ENCODE results near the gene GALK2. TPM values are rescaled to one million over a fixed set of nuclear protein-coding genes. Genes with fewer than 3 reads are reported as not detected.
"Not testable (repeated sequence)": the region's sequence is repeated elsewhere in the genome, so short reads cannot be mapped to it uniquely, and the experiment has no call there.

Gene GALK2
- total and polyA plus RNA-seq, 2 donors, result 13.9 to 35.0 TPM

GRCh38 chr15:49178497-49178896 is 8.4 kb downstream of the GALK2 start:
- peaks cover 0 to 5% of the 10 kb centered on the region in 2 donors for H3K36me3 ChIP-seq (ENCODE audit: control insufficient read depth in 2 of 2, insufficient read depth in 2 of 2, low read length in 1 of 2)
- WGBS, result 97% methylated on average over 7 of the region's 7 CpGs
- H3K4me3 ChIP-seq (ENCODE audit: low read length in 2 of 2), result no peak overlapping the region
- no peak for DNase-seq (ENCODE audit: low read depth in 6 of 9, low spot score in 9 of 9)
- H3K27ac ChIP-seq (ENCODE audit: low read depth in 1 of 2, low read length in 1 of 2), result no peak overlapping the region
- H3K4me1 ChIP-seq (ENCODE audit: control insufficient read depth in 2 of 2, insufficient read depth in 2 of 2, low read length in 2 of 2), result no peaks in the 10 kb centered on the region
- H3K27me3 ChIP-seq (ENCODE audit: control insufficient read depth in 2 of 2, insufficient read depth in 1 of 2, low read length in 1 of 2), result no peaks in the 10 kb centered on the region
- no peaks in the 10 kb centered on the region for H3K9me3 ChIP-seq (ENCODE audit: control insufficient read depth in 2 of 2, insufficient read depth in 1 of 2, low read length in 1 of 2)

DNA sequence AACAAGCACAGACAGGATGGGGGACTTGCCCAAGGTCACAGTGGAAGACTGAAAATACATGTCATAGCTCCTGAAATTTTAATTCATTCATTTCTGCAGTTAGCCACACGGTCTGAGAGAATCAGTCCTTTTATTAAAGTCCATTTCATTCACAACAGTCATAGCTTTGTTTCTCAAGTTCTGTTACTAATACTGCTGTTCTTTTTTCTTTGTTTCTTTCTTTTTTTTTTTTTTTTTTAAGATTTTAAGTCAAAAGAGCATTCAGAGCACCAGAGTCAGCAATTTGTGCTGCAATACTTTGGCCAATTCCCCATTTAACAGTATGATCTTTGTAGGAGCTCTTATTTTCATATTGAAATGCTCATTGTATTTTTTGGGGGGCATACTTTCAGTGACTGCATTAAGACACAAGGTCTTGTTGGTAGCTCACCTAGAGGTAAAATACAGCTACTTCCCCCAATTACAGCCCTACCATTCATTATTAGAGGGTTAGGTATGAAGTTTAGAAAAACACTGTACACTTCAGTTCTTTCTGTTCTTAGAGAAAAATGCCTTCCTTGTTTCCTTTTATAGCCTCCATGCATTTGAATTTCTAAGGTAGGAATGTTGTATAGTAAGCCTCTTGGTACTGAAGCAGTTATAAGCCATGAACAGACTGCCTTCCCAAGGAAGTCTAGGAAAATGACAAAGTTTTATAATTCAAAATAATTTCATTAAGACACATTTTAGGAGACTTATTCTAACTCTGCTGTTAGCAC is 9.6 kb downstream of the GALK2 start:
- 95% methylated on average over 1 of the region's 1 CpG for WGBS
- Histone ChIP-seq H3K27ac (ENCODE audit: low read depth in 1 of 2, low read length in 1 of 2) (no peak overlapping the region), H3K36me3 (ENCODE audit: control insufficient read depth in 2 of 2, insufficient read depth in 2 of 2, low read length in 1 of 2) (peaks cover 0 to 5% of the 10 kb centered on the region in 2 donors), H3K4me1 (ENCODE audit: control insufficient read depth in 2 of 2, insufficient read depth in 2 of 2, low read length in 2 of 2) (no peaks in the 10 kb centered on the region), H3K27me3 (ENCODE audit: control insufficient read depth in 2 of 2, insufficient read depth in 1 of 2, low read length in 1 of 2) (no peaks in the 10 kb centered on the region), H3K4me3 (ENCODE audit: low read length in 2 of 2) (no peak overlapping the region), H3K9me3 (ENCODE audit: control insufficient read depth in 2 of 2, insufficient read depth in 1 of 2, low read length in 1 of 2) (no peaks in the 10 kb centered on the region)
- no peak for DNase-seq (ENCODE audit: low read depth in 6 of 9, low spot score in 9 of 9)

DNA sequence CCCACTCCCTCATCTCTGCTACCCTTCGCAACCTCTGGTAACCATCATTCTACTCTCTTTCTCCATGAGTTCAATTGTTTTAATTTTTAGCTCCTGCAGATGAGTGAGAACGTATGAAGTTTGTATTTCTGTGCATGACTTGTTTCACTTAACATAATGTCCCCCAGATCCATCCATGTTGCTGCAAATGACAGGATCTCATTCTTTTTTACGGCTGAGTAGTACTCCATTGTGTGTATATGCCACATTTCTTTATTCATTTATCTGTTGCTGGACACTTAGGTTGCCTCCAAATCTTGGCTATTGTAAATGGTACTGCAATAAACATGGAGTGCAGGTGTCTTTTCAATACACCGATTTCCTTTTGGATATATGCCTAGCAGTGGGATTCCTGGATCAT is 12.1 kb downstream of the GALK2 start:
- Histone ChIP-seq H3K4me1 (ENCODE audit: control insufficient read depth in 2 of 2, insufficient read depth in 2 of 2, low read length in 2 of 2) (no peaks in the 10 kb centered on the region), H3K9me3 (ENCODE audit: control insufficient read depth in 2 of 2, insufficient read depth in 1 of 2, low read length in 1 of 2) (no peaks in the 10 kb centered on the region), H3K36me3 (ENCODE audit: control insufficient read depth in 2 of 2, insufficient read depth in 2 of 2, low read length in 1 of 2) (peaks cover 0 to 3% of the 10 kb centered on the region in 2 donors), H3K4me3 (ENCODE audit: low read length in 2 of 2) (no peak overlapping the region), H3K27ac (ENCODE audit: low read depth in 1 of 2, low read length in 1 of 2) (no peak overlapping the region), H3K27me3 (ENCODE audit: control insufficient read depth in 2 of 2, insufficient read depth in 1 of 2, low read length in 1 of 2) (no peaks in the 10 kb centered on the region)
- 98% methylated on average over 4 of the region's 4 CpGs for WGBS
- no peak for DNase-seq (ENCODE audit: low read depth in 6 of 9, low spot score in 9 of 9)

GRCh38 chr15:49183741-49184140 is 13.7 kb downstream of the GALK2 start:
- H3K27me3 ChIP-seq (ENCODE audit: control insufficient read depth in 2 of 2, insufficient read depth in 1 of 2, low read length in 1 of 2); H3K27ac ChIP-seq (ENCODE audit: low read depth in 1 of 2, low read length in 1 of 2); DNase-seq (ENCODE audit: low read depth in 6 of 9, low spot score in 9 of 9); H3K4me1 ChIP-seq (ENCODE audit: control insufficient read depth in 2 of 2, insufficient read depth in 2 of 2, low read length in 2 of 2); H3K4me3 ChIP-seq (ENCODE audit: low read length in 2 of 2); H3K36me3 ChIP-seq (ENCODE audit: control insufficient read depth in 2 of 2, insufficient read depth in 2 of 2, low read length in 1 of 2); H3K9me3 ChIP-seq (ENCODE audit: control insufficient read depth in 2 of 2, insufficient read depth in 1 of 2, low read length in 1 of 2): not testable (repeated sequence)
- 98% methylated on average over 3 of the region's 3 CpGs for WGBS

DNA sequence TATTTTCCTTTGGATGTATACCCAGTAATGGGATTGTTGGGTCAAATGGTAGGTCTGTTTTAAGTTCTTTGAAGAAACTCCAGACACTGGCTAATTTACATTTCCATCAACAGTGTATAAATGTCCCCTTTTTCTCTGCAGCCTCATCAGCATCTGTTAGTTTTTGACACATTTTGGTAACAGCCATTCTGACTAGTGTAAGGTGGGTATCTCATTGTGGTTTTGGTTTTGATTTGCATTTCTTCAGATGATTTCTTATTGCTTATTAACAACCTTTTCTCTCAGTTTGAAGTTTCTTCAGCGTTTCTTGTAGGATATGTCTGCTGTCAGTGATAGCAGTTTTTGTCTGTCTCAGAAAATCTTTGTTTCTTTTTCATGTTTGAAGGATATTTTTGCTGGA is 15.4 kb downstream of the GALK2 start:
- no peak for DNase-seq (ENCODE audit: low read depth in 6 of 9, low spot score in 9 of 9)
- Histone ChIP-seq H3K4me1 (ENCODE audit: control insufficient read depth in 2 of 2, insufficient read depth in 2 of 2, low read length in 2 of 2) (no peaks in the 10 kb centered on the region), H3K4me3 (ENCODE audit: low read length in 2 of 2) (no peak overlapping the region), H3K27me3 (ENCODE audit: control insufficient read depth in 2 of 2, insufficient read depth in 1 of 2, low read length in 1 of 2) (no peaks in the 10 kb centered on the region), H3K36me3 (ENCODE audit: control insufficient read depth in 2 of 2, insufficient read depth in 2 of 2, low read length in 1 of 2) (no peaks in the 10 kb centered on the region), H3K27ac (ENCODE audit: low read depth in 1 of 2, low read length in 1 of 2) (no peak overlapping the region), H3K9me3 (ENCODE audit: control insufficient read depth in 2 of 2, insufficient read depth in 1 of 2, low read length in 1 of 2) (no peaks in the 10 kb centered on the region)
- 93% methylated on average over 1 of the region's 1 CpG for WGBS

DNA sequence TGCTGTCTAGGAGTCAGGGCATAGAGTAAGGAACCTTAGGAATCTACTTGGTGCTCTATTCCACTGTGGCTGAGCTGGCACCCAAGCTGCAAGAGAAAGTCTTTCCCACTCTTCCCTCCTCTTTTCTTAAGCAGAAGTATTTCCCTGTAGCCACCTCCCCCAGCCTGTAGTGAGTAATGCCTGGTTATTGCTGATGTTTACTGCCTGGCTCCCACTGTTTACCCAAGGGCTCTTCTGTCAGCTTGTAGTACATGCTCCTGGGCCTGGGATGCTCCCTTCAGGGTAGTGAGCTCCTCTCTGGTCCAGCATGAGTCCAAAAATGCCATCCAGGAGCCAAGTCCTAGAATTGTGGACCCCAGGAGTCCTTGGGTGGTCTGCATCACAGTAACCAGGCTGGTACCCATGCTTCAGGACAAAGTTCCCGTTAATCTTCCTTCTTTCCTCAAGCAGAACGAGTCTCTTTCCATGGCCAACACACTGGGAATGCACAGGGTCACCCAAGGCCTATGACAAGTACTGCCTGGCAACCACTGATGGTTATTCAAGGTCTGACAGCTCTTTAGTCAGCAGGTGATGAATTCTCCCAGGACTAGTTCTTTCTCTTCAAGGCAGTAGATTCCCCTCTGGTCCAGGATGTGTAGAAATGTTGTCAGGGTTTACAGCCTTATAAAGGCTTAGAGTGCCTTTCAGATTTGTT is 17.6 kb downstream of the GALK2 start:
- WGBS, result over 99% methylated on average over 2 of the region's 2 CpGs

GRCh38 chr15:49188933-49189332 is 18.9 kb downstream of the GALK2 start:
- H3K4me1 ChIP-seq (ENCODE audit: control insufficient read depth in 2 of 2, insufficient read depth in 2 of 2, low read length in 2 of 2), result no peaks in the 10 kb centered on the region
- H3K27ac ChIP-seq (ENCODE audit: low read depth in 1 of 2, low read length in 1 of 2), result no peak overlapping the region
- H3K4me3 ChIP-seq (ENCODE audit: low read length in 2 of 2), result no peak overlapping the region
- H3K27me3 ChIP-seq (ENCODE audit: control insufficient read depth in 2 of 2, insufficient read depth in 1 of 2, low read length in 1 of 2), result no peaks in the 10 kb centered on the region
- no peaks in the 10 kb centered on the region for H3K9me3 ChIP-seq (ENCODE audit: control insufficient read depth in 2 of 2, insufficient read depth in 1 of 2, low read length in 1 of 2)
- no peaks in the 10 kb centered on the region for H3K36me3 ChIP-seq (ENCODE audit: control insufficient read depth in 2 of 2, insufficient read depth in 2 of 2, low read length in 1 of 2)
- 98% methylated on average over 2 of the region's 2 CpGs for WGBS
- DNase-seq (ENCODE audit: low read depth in 6 of 9, low spot score in 9 of 9), result no peak

More for the DNA sequence above, 17.6 kb downstream of the GALK2 start:
- Histone ChIP-seq H3K9me3 (ENCODE audit: control insufficient read depth in 2 of 2, insufficient read depth in 1 of 2, low read length in 1 of 2) (no peaks in the 10 kb centered on the region), H3K4me3 (ENCODE audit: low read length in 2 of 2) (no peak overlapping the region), H3K27me3 (ENCODE audit: control insufficient read depth in 2 of 2, insufficient read depth in 1 of 2, low read length in 1 of 2) (no peaks in the 10 kb centered on the region), H3K27ac (ENCODE audit: low read depth in 1 of 2, low read length in 1 of 2) (no peak overlapping the region), H3K36me3 (ENCODE audit: control insufficient read depth in 2 of 2, insufficient read depth in 2 of 2, low read length in 1 of 2) (no peaks in the 10 kb centered on the region), H3K4me1 (ENCODE audit: control insufficient read depth in 2 of 2, insufficient read depth in 2 of 2, low read length in 2 of 2) (no peaks in the 10 kb centered on the region)
- DNase-seq (ENCODE audit: low read depth in 6 of 9, low spot score in 9 of 9), result no peak

DNA sequence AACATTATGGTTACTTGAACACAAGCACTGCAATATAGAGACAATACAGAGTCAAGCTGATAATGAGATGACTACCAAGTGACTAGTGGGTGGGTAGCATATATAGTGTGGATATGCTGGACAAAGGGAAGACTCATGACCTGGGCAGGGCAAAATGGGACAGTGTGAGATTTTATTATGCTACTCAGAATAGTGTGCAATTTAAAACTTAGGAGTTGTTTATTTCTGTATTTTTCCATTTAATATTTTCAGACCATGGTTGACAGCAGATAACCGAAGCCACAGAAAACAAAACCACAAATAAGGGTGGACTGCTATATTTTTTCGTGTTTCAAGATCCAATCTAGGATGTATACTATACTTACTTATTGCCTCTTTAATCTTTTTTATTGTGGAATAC is 19.6 kb downstream of the GALK2 start:
- Histone ChIP-seq H3K36me3 (ENCODE audit: control insufficient read depth in 2 of 2, insufficient read depth in 2 of 2, low read length in 1 of 2) (no peaks in the 10 kb centered on the region), H3K27me3 (ENCODE audit: control insufficient read depth in 2 of 2, insufficient read depth in 1 of 2, low read length in 1 of 2) (no peaks in the 10 kb centered on the region), H3K9me3 (ENCODE audit: control insufficient read depth in 2 of 2, insufficient read depth in 1 of 2, low read length in 1 of 2) (no peaks in the 10 kb centered on the region), H3K4me1 (ENCODE audit: control insufficient read depth in 2 of 2, insufficient read depth in 2 of 2, low read length in 2 of 2) (no peaks in the 10 kb centered on the region), H3K27ac (ENCODE audit: low read depth in 1 of 2, low read length in 1 of 2) (no peak overlapping the region), H3K4me3 (ENCODE audit: low read length in 2 of 2) (no peak overlapping the region)
- WGBS, result 91% methylated on average over 2 of the region's 2 CpGs
- no peak for DNase-seq (ENCODE audit: low read depth in 6 of 9, low spot score in 9 of 9)

DNA sequence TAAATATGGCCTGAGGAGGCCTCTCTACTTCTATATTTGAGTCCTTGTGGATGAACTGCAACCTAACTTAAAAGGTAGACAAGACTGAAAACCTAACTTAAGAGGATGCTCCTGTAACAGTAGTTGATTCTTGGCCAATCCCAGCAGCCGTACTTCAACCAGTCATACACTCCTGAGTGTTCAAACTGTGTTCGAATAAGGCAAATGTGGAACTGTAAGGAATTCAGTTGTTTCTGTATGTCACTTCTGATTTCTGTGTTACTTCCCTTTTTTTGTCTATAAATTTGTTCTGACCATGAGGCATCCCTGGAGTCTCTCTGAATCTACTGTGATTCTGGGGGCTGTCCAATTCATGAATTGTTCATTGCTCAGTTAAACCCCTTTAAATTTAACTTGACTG is 20.5 kb downstream of the GALK2 start:
- H3K9me3 ChIP-seq (ENCODE audit: control insufficient read depth in 2 of 2, insufficient read depth in 1 of 2, low read length in 1 of 2), result no peaks in the 10 kb centered on the region
- H3K27me3 ChIP-seq (ENCODE audit: control insufficient read depth in 2 of 2, insufficient read depth in 1 of 2, low read length in 1 of 2), result no peaks in the 10 kb centered on the region
- DNase-seq (ENCODE audit: low read depth in 6 of 9, low spot score in 9 of 9), result no peak
- no peak overlapping the region for H3K27ac ChIP-seq (ENCODE audit: low read depth in 1 of 2, low read length in 1 of 2)
- WGBS, result 73% methylated on average over 2 of the region's 2 CpGs
- no peak overlapping the region for H3K4me3 ChIP-seq (ENCODE audit: low read length in 2 of 2)
- H3K4me1 ChIP-seq (ENCODE audit: control insufficient read depth in 2 of 2, insufficient read depth in 2 of 2, low read length in 2 of 2), result no peaks in the 10 kb centered on the region
- H3K36me3 ChIP-seq (ENCODE audit: control insufficient read depth in 2 of 2, insufficient read depth in 2 of 2, low read length in 1 of 2), result no peaks in the 10 kb centered on the region

Data from thymus (tissue), 11 donors.